Esophagus mucosa (tissue), 1 donor: ENCODE data around the gene IGHMBP2. TPM values are rescaled to one million over a fixed set of nuclear protein-coding genes. Genes with fewer than 3 reads are reported as not detected.
A peak's percentile ranks its signal among the peaks of the same experiment; 100 is the strongest.
"Not testable (repeated sequence)": the region's sequence is repeated elsewhere in the genome, so short reads cannot be mapped to it uniquely, and the experiment has no call there.

Experiments used
- ATAC-seq: fragments of 200-7000 bp; cut with Tn5 transposase; one replicate; pipeline ENCODE4 v1.9.1; 2020
- total RNA-seq: library from RNA; stranded (reverse); gene quantifications from one replicate; pipeline ENCODE4 v1.2.4, GENCODE V29; 2023
- donor health status: DM: yes; HTN: yes; CAD: no.

The IGHMBP2 gene
- total RNA-seq = 12.6 TPM

DNA sequence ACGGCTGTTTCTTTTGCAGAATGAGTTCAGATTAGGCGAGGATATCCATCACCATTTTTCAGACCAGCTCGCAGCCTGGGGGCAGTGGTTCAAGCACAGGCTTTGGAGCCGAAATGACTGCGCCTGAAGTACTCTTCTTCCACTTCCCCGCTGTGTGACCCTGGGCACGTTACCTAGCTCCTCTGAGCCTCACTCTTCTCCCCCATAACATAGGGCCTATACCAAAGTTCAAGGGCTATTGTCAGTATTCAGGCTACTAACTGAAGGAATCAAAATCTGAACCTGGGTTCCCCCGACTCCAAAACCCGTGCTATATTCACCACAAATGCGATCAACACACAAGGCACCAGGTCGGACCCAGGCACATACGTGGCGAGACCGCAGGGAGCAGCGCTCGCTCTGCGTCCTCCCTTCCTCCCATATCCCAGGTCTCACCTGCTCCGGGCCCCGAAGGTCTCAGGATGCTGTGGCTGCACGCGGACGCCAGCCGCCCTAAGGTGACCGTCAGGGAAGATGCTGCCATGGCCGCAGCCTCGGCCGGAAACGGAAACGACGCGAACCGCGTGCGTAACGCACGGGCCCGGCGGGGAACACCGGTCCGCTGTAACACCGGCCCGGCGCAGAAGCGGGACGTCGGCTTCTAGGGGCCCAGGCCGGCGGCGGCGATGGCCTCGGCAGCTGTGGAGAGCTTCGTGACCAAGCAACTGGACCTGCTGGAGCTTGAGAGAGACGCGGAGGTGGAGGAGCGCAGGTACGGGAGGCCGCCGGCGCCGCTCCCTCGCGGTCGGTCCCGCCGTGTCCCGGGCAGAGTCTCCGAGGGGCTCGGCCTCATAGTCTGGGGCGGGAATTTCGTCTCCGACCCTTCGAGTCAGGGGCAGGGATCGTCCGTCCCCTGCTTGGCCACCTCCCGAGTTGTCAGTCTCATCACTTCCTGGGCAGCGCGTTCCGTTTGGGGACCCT, at the start of gene IGHMBP2, which contains the start of gene MRPL21:
Gene IGHMBP2 (plus strand): TSS at position 604 of the 960 bp plus-strand sequence. CDS start 62 bp downstream, at position 666.
Gene MRPL21 (minus strand): TSS at position 545 of the 960 bp plus-strand sequence. CDS start 22 bp downstream, at position 523.
- peak; percentile 94 for ATAC-seq

- no peak for ATAC-seq
Observed at GRCh38 chr11:68854273-68854958, 49.3 kb upstream of the IGHMBP2 start.

DNA sequence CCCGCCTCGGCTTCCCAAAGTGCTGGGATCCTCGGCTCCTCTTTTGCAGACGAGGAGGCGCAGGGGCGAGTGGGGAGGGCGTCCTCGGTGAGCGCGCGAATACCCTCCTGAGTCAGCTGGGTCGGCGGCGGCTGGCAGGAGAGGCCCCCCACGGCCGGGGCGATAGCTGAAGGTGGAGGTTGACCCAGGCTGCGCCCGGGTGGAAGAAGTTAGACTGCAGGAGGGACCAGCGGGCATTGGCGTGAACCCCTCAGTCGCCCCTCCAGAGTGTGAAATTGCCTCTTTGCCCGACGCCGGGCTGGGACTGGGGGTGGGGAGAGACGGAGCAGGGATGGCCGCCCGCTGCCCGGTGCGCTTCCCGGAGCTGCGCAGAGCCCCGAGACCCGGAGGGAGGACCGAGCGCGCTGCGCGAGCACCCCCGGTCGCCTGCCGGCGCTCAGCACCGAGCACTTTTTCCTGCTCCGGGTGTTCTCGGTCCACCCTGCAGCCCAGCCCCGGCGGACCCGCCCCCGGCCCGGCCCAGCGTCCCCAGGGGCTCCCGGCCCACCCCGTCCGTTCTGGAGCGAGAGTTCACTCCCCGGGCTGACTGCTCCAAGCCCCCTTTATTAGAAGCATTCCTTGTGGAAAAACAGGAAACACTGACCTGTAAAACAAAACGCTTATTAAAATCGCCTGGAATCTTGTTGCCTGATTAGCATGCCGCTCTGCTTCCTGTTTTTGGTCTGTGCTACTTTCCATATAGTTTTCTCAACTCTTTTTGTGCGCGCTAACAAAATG, 48.3 kb upstream of the IGHMBP2 start:
- ATAC-seq = peak; percentile 30

GRCh38 chr11:68856425-68857030, 47.2 kb upstream of the IGHMBP2 start:
- ATAC-seq = not testable (repeated sequence)

DNA sequence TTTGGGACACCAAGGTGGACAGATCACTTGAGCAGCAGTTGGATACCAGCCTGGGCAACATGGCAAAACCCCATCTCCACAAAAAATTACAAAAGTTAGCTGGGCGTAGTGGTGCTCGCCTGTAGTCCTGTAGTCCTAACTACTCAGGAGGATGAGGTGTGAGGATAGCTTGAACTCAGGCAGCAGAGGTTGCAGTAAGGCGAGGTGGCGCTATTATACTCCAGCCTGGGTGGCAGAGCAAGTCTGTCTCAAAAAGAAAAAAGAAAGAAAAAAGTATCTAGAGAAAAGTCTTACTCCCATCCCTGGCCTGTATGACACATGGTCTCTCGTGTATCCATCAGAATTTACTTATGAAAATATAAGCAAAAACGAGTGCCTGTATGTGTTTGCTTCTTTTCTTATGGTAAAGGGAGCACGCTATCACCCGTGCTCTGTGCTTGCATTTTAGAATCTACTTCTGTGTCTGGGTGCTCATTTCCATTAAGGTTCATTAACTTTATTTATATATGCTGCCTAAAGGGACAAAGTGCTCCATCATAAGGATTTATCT, 46.6 kb upstream of the IGHMBP2 start:
- ATAC-seq = no peak

- ATAC-seq = no peak
Observed at GRCh38 chr11:68859123-68859522, 44.6 kb upstream of the IGHMBP2 start.

- ATAC-seq = no peak
Observed at GRCh38 chr11:68862421-68862820, 41.3 kb upstream of the IGHMBP2 start.

- no peak for ATAC-seq
Observed at GRCh38 chr11:68863553-68864265, 40.0 kb upstream of the IGHMBP2 start.

DNA sequence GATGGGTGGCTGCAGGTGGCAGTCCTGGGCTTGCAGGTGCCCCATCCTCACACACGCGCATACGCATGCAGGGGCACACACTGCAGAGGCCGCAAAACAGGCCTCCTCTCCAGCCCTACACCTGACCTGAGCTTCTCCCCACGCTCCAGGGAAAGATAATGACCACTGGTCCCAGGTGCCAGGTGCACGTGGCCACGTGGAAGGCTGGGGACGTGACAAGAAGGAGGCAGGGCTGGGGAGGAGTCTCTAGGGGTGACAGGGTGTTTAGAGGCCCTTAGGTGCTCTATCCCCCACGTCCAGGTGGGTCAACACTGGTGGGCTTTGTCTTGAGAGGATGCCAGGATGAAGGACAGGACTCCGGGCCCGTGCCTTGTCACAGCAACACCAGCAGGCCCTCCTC, 38.5 kb upstream of the IGHMBP2 start:
- ATAC-seq = peak; percentile 23

DNA sequence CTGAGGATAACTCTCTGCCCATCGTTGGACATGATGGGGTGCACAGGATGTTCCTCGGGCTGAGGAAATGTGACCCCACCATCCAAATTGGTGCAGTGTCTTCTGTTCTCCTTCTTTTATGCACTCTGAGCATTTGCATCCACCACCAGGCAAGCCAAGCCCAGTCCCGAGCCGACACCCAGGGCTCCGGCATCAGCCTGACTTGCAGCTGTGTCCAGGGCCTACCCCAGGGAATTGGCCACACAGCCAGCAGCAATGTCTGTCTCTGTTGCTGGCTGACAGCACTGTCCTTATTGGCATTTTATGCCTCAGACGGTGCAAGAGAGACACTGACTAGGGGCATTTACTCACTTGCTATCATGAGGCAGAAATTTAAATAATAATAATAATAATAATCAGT, 36.6 kb upstream of the IGHMBP2 start:
- ATAC-seq = no peak

DNA sequence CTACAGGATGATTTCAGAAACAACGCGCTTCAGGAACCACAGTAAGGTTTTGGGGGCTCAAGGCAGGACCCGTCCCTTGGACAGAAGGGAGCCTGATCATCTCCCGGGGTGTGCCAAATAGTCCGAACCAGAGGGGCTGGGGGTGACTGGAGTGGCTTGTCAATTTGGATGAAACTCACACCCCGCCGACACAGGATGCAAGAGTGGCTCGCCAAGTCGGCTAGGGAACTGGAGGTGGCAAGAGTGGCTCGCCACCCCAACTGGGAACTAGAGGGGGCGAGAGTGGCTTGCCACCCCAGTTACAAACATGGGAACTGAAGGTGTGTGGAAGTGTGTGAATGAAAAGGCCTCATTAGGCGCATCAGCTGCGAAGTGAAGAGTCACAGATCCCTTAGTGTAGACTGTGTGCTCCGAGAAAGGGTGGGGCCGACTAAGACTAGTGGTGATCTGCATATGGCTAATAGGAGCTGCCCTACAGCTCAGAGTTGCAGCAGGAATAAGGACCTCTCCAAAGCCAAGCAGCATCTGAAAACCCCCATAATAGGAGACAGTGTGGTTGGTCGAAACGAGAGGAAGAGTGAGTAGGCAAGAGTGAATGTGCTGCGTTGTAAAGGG, 35.4 kb upstream of the IGHMBP2 start:
- no peak for ATAC-seq

GRCh38 chr11:68870470-68870869, 33.2 kb upstream of the IGHMBP2 start:
- no peak for ATAC-seq

DNA sequence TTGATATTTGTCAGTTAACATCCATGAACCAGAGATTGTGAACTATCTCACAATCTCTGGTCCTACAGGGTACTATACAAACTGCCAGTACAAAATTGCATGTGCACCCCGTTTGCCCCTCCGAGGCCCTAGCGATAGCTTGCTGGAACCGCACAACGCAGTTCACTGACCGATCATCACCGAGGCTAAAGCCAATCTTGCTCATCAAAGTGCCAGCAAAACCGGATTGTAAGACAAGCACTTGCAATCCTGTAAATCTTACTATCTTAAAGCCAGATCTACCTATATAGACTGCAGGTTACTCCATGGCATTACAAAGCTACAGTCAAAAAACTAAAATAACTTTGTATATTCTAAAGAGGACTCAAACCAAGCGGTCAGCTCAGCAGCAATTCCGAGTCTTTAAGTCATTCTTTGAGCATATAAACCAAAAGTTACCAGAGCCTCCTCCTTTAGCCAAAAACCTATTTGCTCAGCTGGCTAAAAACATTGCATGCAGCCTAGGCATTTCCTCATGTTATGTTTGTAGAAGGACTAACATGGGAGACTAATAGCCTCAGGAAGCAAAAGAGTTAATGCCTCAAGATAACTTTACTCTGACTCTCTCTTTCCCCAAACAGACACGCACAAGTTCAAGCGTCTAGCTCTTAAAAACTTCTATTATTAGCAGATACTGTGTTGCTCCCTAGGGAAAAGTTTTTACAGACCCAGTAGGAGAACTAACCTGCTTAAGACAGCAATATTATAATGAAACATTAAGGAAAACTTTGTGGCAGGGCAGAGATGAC, 31.3 kb upstream of the IGHMBP2 start:
- no peak for ATAC-seq

- no peak for ATAC-seq
Observed at GRCh38 chr11:68878022-68878421, 25.7 kb upstream of the IGHMBP2 start.

DNA sequence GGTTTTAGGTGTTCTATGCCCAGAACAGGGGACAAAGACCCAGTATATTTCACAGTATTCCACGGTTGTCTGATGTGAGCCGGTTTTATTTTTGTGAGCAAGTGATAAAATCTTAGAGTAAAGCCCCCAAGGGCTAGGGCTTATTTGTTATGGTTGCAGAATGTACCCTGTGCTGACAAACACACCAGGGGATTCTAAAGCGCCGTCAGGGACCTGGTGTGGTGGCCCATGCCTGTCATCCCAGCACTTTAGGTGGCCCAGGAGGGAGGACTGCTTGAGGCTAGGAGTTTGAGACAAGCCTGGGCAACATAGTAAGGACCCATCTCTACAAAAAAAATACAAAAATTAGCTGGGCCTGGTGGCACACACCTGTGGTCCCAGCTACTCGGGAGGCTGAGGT, 22.8 kb upstream of the IGHMBP2 start:
- no peak for ATAC-seq

GRCh38 chr11:68881320-68881719, 22.4 kb upstream of the IGHMBP2 start:
- ATAC-seq = no peak

GRCh38 chr11:68882391-68882790, 21.3 kb upstream of the IGHMBP2 start:
- no peak for ATAC-seq

- not testable (repeated sequence) for ATAC-seq
Observed at GRCh38 chr11:68884827-68885226, 18.9 kb upstream of the IGHMBP2 start.

DNA sequence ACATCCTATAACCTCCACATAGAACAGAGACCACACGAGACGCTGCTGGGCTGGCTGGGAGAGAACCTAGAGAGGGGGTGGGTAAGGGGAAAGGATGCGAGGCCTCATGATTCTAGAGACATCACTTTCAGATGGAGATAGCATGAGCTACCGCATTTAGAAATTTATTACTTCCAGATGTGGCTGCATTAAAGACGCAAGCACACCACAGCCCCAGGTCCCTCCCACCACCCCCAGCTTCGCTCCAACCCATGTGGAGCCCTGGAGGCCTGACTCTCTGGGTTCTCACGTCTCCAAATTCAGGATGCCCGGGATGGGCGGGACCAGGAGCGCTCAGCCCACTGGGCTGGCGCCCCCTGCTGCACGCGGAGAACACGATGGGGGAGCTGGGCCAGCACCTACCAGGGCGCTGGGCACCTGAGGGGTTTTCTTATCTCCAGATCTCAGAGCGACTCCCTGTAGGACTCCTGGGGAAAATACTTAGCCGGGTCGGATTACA, 13.7 kb upstream of the IGHMBP2 start:
- peak; percentile 14 for ATAC-seq
